Measurements from ENCODE around the gene ARHGAP26. TPM values are rescaled to one million over a fixed set of nuclear protein-coding genes. Genes with fewer than 3 reads are reported as not detected.

ARHGAP26 gene
- total RNA-seq, 1 donor, result 7.6 TPM

DNA sequence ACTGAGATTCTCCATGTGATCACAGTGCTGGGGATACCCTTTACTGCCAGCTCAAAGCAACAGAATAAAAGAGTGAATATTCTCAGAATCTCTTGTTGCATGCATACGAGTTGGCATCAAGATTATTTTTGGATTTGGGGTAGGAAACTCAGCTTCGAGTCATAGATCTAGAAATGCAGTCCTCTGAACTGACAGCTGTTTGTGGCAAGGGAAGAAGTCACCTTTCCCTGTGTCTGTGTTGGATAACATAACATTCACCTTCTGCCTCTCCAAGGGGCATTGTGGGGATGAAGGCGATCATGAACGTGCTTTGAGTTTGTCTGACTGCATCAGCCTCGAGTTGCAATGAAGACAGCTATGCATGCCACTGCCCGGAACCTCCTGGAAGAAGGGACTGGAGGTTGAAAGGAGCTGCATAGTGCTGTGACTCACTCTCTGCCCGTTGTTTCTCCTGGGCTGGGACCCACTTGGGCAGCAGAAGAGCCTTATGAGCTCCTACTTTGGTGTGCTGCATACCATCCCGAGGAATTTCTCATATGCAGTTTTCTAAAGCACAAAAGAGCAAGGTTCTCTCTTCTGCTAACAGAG is 231.7 kb downstream of the ARHGAP26 start:
- Histone ChIP-seq H2AFZ (ENCODE audit: low read length) (peak overlapping the region; percentile 64), H3K9me3 (ENCODE audit: low read depth, low read length) (no peaks in the 10 kb centered on the region), H3K4me3 (ENCODE audit: insufficient read depth, low read length) (peak overlapping the region; percentile 35), H3K79me2 (ENCODE audit: insufficient read depth, low read length) (no peaks in the 10 kb centered on the region), H3K4me1 (ENCODE audit: insufficient read depth, low read length) (peaks cover 21% of the 10 kb centered on the region), H3K27me3 (ENCODE audit: insufficient read depth, low read length) (no peaks in the 10 kb centered on the region), H3K36me3 (ENCODE audit: insufficient read depth, low read length) (no peaks in the 10 kb centered on the region), H4K20me1 (ENCODE audit: insufficient read depth, low read length) (no peaks in the 10 kb centered on the region), H3K4me2 (ENCODE audit: insufficient read depth, low read length) (peak overlapping the region; percentile 57), H3K27ac (ENCODE audit: low read depth, low read length) (peak overlapping the region; percentile 84)
- DNase-seq (ENCODE audit: insufficient read length, low spot score, missing footprints), result peak; percentile 77
- TF ChIP-seq, protein P1, sequence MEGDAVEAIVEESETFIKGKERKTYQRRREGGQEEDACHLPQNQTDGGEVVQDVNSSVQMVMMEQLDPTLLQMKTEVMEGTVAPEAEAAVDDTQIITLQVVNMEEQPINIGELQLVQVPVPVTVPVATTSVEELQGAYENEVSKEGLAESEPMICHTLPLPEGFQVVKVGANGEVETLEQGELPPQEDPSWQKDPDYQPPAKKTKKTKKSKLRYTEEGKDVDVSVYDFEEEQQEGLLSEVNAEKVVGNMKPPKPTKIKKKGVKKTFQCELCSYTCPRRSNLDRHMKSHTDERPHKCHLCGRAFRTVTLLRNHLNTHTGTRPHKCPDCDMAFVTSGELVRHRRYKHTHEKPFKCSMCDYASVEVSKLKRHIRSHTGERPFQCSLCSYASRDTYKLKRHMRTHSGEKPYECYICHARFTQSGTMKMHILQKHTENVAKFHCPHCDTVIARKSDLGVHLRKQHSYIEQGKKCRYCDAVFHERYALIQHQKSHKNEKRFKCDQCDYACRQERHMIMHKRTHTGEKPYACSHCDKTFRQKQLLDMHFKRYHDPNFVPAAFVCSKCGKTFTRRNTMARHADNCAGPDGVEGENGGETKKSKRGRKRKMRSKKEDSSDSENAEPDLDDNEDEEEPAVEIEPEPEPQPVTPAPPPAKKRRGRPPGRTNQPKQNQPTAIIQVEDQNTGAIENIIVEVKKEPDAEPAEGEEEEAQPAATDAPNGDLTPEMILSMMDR (IDR thresholded peaks at IDR 0.05; ENCODE audit: extremely low read depth, low read depth, low read length), result no peak

DNA sequence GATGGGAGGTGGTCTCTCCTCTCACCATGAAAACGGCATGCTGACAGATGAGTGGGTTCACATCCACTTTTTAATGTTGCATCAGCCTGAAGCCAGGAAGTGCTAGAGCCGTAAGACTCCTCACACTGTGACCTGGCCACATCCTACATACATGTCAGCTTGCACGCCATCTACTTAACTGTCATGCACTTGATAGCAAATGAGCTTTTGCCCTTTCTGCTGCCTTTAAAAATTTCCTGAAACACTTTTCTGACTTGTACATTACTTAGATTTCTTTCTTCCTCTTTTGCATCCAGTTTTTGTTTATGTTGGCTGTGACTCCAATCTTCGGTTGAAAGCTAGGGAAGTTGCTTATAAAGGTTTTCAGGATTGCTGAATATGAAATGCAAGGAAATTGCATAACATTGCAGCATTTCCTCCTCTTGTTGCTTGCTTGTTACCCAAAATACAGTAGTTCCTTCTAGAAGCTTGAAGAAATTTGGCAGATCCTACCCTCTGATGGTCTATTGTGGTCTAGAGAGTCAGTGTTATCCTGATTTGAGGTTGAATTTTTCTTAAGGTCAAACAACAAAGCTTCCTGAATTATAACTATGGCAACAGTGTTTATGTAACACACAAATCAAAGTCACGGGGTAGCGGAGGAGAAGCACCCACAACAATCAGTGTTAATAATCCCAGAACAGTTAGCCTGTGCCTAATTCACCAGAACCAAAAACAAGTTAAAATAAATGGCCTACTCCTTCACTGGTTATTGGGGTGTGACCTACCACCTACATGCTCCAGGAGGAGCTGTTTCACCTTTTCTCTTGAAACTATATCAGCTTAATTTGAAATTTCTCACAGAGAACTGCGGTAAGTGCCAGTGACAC is 232.5 kb downstream of the ARHGAP26 start:
- H3K36me3 ChIP-seq (ENCODE audit: insufficient read depth, low read length), result no peaks in the 10 kb centered on the region
- H3K4me1 ChIP-seq (ENCODE audit: insufficient read depth, low read length), result peaks cover 21% of the 10 kb centered on the region
- peak overlapping the region; percentile 57 for H3K4me2 ChIP-seq (ENCODE audit: insufficient read depth, low read length)
- peak; percentile 36 for DNase-seq (ENCODE audit: insufficient read length, low spot score, missing footprints)
- H4K20me1 ChIP-seq (ENCODE audit: insufficient read depth, low read length), result no peaks in the 10 kb centered on the region
- no peaks in the 10 kb centered on the region for H3K9me3 ChIP-seq (ENCODE audit: low read depth, low read length)
- peak overlapping the region; percentile 9 for H3K4me3 ChIP-seq (ENCODE audit: insufficient read depth, low read length)
- H3K27me3 ChIP-seq (ENCODE audit: insufficient read depth, low read length), result no peaks in the 10 kb centered on the region
- TF ChIP-seq, protein P1 (IDR thresholded peaks at IDR 0.05; ENCODE audit: extremely low read depth, low read depth, low read length), result peak; percentile 56
- H3K79me2 ChIP-seq (ENCODE audit: insufficient read depth, low read length), result no peaks in the 10 kb centered on the region
- no peak overlapping the region for H2AFZ ChIP-seq (ENCODE audit: low read length)
- H3K27ac ChIP-seq (ENCODE audit: low read depth, low read length), result peak overlapping the region; percentile 84

DNA sequence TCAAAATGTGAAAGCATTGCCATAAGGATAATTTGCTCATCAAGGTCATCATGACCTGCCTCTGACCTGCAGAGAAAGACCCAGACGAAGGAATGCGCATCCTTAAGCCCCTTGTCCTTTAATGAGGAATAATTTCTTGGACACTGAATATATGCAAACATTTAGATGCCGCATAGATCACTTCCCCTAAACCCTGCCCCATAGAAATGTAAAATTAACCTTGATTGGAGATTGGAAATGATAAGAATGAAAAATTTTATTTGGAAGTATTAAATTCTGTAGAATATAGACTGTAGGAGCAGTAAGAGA is 233.1 kb downstream of the ARHGAP26 start:
- Histone ChIP-seq H3K79me2 (ENCODE audit: insufficient read depth, low read length) (no peaks in the 10 kb centered on the region), H3K9me3 (ENCODE audit: low read depth, low read length) (no peaks in the 10 kb centered on the region), H4K20me1 (ENCODE audit: insufficient read depth, low read length) (no peaks in the 10 kb centered on the region), H3K27me3 (ENCODE audit: insufficient read depth, low read length) (no peaks in the 10 kb centered on the region), H2AFZ (ENCODE audit: low read length) (no peak overlapping the region), H3K27ac (ENCODE audit: low read depth, low read length) (peak overlapping the region; percentile 84), H3K4me1 (ENCODE audit: insufficient read depth, low read length) (peaks cover 23% of the 10 kb centered on the region), H3K4me3 (ENCODE audit: insufficient read depth, low read length) (no peak overlapping the region), H3K36me3 (ENCODE audit: insufficient read depth, low read length) (no peaks in the 10 kb centered on the region), H3K4me2 (ENCODE audit: insufficient read depth, low read length) (peak overlapping the region; percentile 57)
- no peak for DNase-seq (ENCODE audit: insufficient read length, low spot score, missing footprints)
- TF ChIP-seq, protein P1 (IDR thresholded peaks at IDR 0.05; ENCODE audit: extremely low read depth, low read depth, low read length), result no peak
